ENCODE measurements around the gene ZGPAT. TPM values are rescaled to one million over a fixed set of nuclear protein-coding genes. Genes with fewer than 3 reads are reported as not detected.

ZGPAT gene
- total RNA-seq, 1 donor from 2014 or later: 23.8 TPM

Other genes with a start within 250 kb of the ZGPAT start
- gene KCNQ2, start 235.4 kb upstream of the ZGPAT start, total RNA-seq: not detected
- gene EEF1A2, start 209.0 kb upstream of the ZGPAT start, total RNA-seq: 0.45 TPM
- 257 TPM for gene PPDPF, start 187.3 kb upstream of the ZGPAT start, total RNA-seq
- gene PTK6, start 170.7 kb upstream of the ZGPAT start, total RNA-seq: 0.13 TPM
- gene SRMS, start 160.3 kb upstream of the ZGPAT start, total RNA-seq: not detected
- 0.94 TPM for gene FNDC11, start 153.9 kb upstream of the ZGPAT start, total RNA-seq
- gene HELZ2, start 133.8 kb upstream of the ZGPAT start, total RNA-seq: 21.4 TPM
- gene GMEB2, start 80.9 kb upstream of the ZGPAT start, total RNA-seq: 11.1 TPM
- 19.7 TPM for gene STMN3, start 54.6 kb upstream of the ZGPAT start, total RNA-seq
- 34.1 TPM for gene RTEL1, start 49.7 kb upstream of the ZGPAT start, total RNA-seq
- gene TNFRSF6B, start 11.4 kb upstream of the ZGPAT start, total RNA-seq: 6.1 TPM
- gene ARFRP1, start 63 bp upstream of the ZGPAT start, total RNA-seq: 49.1 TPM
- 8.1 TPM for gene LIME1, start 28.6 kb downstream of the ZGPAT start, total RNA-seq
- 73.0 TPM for gene SLC2A4RG, start 31.7 kb downstream of the ZGPAT start, total RNA-seq
- gene ZBTB46, start 123.2 kb downstream of the ZGPAT start, total RNA-seq: 30.2 TPM
- gene ABHD16B, start 153.5 kb downstream of the ZGPAT start, total RNA-seq: not detected
- gene TPD52L2, start 157.2 kb downstream of the ZGPAT start, total RNA-seq: 69.1 TPM
- 30.1 TPM for gene DNAJC5, start 187.1 kb downstream of the ZGPAT start, total RNA-seq
- gene UCKL1, start 248.4 kb downstream of the ZGPAT start, total RNA-seq: 50.8 TPM